ENCODE data around the gene BHMT.
"Not testable (repeated sequence)": the region's sequence is repeated elsewhere in the genome, so short reads cannot be mapped to it uniquely, and the experiment has no call there.

Gene BHMT

DNA sequence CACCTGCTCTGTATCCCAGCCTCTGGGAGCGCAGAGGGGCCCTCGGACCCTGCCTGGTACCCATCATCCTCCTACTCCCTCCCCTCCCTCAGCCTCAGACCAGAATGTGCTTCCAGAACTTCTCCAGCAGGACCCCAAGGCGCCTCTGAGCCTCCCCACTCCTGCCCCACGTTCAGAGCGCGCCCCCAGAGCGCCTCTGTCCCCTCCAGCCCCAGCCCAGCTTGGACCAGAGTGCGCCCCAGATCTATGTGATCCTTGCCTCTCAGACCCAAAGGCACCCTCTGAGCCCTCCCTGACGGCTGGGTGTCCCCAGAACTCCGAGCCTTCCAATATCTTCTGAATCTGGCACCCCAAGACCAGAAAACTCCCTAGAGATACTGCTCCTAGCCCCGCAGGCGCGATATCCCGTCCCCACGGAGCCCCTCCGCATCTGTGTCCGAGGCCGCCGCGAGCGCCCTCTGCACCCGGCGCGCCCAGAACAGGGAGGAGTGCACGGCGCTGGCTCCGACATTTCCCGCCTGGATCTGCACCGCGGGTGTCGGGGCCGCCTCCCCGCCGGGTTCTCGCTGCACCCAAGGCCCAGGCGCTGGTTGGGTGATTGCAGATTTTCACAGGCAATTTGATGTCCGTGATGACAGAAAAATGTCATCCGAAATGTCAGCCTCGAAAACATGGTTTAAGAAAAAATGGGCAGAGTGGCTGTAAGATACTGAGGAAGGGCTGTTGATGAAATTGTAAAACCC lies 522 bp downstream of the BHMT start:
- no peak for DNase-seq

DNA sequence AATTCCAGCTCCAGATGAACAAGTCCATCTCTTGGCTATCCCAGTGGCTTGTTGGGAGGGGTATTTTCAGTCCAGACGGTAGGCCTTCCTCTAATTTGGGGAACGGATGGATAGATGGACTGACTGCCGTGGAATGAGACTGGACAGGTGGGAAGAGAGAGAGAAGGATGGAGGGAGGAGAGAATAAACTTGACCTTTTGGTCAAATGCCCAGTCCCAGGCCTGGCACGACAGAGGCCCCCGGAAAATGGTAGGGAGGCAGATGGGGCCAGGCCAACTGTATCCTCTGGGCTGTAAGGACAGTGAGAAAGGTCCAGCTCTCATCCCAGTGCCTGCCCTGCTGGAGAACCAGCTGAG lies 1.1 kb downstream of the BHMT start:
- no peak for DNase-seq

GRCh38 chr5:79119486-79119885 lies 7.9 kb downstream of the BHMT start:
- DNase-seq: no peak

GRCh38 chr5:79120221-79120620 lies 8.6 kb downstream of the BHMT start:
- DNase-seq: no peak

DNA sequence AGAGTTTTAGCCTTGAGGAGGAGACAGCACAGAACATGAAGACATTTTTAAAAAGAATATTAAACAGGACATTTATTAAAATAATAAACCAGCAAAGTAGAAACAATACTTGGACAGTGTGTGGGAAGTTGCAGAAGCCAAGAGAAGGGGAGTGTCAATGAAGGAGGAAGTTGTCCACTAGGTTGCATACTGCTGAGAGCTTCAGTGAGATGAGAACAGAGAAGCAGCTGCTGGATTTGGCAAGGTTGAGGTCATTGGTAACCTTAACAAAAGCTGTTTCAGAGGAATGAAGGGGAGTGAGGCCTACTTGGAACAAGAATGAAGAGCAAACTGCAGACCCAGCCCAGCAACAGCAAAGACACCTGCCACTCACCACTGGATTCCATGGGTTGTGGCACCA lies 11.4 kb downstream of the BHMT start:
- no peak for DNase-seq

DNA sequence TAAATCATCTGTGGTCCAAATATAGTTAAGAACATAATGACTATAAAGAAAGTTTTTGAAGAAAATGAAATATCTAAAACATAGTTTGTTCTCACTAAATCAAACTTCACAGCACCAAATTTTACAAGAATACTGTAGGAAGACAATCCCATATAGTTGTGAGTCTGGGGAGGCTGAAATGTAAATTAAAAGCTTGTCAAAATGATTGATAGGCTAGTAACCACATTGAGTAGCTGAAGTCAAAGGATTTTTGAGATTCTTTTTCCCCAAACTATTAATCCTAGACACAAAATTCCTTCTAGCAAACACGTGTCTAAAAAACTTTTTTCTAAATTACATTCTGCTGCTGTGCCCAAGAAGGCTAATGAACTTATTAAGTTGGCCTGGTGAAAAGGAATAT lies 13.0 kb downstream of the BHMT start:
- no peak for DNase-seq

DNA sequence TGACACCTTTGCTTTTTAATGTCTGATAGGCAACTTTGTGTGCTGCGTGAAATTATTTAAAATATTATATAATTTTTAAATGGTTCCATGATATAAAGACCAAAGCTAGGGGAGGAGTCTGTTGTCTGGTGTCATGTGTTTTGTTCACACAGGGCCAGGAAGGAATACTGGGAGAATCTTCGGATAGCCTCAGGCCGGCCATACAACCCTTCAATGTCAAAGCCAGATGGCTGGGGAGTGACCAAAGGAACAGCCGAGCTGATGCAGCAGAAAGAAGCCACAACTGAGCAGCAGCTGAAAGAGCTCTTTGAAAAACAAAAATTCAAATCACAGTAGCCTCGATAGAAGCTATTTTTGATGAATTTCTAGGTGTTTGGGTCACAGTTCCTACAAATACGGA lies 19.2 kb downstream of the BHMT start:
- DNase-seq: no peak

DNA sequence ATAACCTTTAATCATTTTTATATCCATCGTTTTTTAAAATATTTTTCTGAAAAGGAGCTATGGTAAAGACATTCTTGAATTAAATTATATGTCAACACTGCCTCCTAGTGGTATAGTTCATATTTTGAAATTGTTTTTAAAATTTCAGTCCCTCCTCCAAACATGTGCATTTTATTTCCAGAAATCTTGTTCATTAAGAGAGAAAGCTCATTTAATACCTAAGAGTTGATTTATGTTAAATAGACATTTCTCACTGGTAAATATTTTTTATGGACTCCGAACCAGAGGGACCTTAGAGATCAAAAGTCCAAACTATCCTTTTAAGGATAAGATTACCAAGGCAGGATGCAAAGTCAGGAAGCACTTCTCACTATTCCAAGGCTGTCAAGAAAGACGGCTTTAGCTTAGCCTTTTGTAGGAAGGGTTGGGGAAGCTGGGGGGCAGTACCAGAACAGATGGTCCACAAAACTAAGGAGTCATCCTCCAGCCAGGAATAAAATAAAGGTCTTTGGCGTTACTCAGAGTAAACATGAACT lies 21.6 kb downstream of the BHMT start:
- DNase-seq: peak; percentile 7 to 56

DNA sequence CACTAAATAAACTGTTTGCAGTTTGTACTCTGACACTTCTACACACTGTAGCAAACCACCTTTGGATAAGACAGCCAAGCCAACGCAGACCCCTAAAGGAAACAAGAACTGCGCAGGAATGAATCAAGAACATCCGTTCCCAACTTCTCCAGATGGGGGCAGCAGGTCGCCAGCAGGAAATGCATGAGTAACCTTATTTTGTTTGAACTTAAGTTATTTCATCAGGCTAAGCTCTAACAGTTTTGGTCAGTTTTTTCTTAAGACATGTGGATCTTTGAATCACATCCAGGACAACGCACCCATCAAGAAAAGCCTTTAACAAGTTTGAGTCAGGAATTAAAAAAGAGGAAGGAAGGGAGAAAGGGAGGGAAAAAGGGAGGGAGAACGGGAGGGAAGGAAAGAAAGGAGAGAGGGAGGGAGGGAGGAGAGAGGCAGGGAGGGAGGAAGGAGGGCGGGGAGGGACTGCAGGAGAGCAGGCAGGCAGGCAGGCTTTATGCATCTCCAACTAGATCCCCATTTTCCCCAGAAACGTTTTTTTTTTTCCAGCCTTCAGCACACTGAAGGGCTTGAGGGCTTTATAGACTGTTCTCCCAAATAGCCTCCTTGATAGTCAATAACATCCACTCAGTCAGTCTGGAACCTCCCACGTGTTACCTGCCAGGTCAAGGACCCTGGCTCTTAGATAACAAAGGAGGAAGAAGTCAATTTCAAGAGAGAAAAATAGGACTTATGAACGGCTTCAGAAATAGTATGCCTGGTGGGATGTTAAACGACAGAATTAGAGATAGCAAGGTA lies 22.2 kb downstream of the BHMT start:
- peak; percentile 27 to 70 for DNase-seq

- DNase-seq: no peak
Observed at GRCh38 chr5:79135790-79136553, 24.4 kb downstream of the BHMT start.

- DNase-seq: no peak
Observed at GRCh38 chr5:79136618-79137017, 25.0 kb downstream of the BHMT start.

GRCh38 chr5:79140553-79140952 lies 28.9 kb downstream of the BHMT start:
- no peak for DNase-seq

DNA sequence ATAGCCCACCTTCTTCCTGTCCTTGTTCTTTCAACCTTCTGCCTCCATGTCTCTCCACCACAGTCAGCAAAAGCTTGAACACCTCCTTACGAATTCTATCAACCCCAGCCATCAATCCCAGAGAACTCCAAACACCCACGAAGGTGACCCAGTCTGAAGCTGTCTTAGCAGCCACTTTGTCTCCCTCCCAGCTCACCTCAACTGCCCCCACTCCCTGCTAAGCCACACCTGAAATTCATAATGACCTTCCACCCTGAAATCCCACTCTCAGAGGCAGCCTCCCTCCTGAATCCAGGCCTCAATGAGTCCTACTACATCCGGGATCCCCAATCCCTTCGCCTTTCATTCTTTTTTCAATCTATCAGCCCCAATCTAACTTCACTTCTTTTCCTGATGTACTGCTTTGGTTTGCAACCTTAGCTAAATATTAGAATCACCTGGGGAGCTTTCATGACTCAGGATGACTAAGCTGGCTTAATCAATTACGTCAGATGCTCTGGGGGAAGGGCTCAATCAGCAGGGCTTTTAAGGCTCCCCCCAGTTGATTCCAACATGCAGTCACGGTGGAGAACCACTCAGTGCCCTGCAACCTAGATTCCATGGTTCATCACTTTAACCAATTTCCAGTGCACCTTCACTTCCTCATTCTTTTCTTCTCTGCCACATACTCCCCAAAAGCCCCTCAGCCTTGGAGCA lies 32.2 kb downstream of the BHMT start:
- no peak for DNase-seq

DNA sequence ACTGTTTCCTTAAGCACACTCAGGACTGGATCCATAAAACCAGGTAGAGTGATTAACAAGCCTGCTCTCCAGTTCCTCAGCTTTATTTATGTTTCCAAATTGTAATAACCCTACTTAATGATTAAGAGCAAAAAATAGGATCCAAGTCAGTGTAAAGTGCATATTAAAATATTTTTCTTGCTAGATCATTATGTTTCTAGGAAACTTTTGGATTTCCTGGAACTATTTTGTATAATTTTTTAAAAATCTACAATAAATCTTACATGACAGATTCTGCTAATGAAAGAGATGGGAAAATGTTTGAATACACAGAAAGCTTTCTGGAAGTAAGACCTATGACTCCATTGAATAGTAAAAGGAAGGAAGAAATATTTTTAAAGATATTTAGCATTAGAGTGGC lies 35.5 kb downstream of the BHMT start:
- DNase-seq: no peak

DNA sequence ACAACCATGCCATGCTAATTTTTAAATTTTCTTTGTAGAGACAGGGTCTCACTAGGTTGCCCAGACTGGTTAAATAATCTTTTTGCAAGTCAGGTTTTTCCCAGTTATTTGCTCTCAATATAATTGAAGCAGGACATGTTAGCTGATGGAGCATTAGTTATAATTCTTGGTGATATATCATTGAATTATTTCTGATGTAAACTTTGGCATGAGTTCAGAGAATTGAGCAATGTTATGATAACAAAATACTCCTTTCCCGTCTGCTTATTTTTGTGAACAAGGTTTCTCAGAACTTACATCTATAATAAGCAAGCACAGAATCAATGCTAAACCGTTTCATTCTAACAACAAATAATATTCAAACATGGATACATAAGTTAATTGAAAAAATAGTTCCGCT lies 37.8 kb downstream of the BHMT start:
- DNase-seq: no peak

DNA sequence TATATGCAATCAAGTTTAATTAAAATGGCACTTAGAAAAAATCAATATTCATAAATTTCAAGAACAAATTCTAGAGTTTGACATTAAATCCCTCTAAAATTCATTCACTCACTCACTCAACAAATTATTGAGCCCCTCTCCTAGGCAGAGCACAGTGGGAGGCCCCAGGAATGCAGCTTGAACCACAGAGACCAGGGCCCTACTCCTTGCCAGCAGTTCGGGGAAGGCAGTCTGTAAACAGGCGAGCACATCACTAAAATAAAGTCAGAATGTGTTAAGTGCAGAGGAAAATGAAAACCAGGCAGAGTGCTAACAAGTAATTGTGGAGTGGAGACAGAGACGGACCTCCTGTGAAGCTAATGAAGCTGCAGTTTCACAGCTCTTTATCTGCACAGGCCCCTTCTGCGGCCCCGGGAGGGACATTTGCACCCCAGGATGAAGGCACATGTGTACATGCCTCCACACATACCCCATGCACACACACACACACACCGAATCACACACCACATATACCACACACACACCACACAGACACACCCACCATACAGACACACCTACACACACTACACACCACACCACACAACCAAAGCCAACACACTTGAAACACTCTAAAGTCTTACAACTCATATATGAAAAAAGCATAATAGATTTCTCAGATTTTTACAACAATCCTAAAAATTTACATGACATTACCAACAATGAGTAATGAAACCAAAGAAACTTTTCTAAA lies 40.5 kb downstream of the BHMT start:
- no peak for DNase-seq

DNA sequence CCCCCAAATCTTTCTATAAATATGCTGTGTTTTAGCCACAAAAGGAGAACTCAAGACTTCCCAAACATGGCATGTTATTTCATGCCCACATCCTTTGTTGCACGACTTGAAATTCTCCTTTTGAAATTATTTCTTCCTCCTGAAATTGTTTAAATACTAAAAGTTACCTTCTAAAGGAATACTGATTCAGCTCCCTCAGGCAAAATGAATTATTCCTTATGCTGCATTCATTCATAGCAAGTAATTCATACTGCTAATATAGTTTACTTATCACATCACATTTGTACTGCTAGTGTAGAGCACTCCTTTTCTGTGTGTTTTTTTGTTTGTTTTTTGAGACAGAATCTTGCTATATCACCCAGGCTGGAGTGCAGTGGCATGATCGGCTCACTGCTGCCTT lies 45.7 kb downstream of the BHMT start:
- no peak for DNase-seq

DNA sequence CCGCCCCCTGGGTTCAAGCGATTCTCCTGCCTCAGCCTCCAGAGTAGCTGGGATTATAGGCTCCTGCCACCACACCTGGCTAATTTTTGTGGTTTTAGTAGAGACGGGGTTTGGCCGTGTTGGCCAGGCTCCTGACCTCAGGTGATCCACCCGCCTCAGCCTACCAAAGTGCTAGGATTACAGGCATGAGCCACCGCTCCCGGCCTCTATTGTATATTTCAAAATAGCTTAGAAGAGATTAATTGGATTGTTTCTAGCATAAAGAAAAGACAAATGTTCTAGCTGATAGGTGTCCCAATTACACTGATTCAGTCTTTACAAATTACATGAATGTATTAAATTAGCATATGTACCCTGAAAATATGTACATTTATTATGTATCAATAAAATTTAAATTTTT lies 50.0 kb downstream of the BHMT start:
- not testable (repeated sequence) for DNase-seq

DNA sequence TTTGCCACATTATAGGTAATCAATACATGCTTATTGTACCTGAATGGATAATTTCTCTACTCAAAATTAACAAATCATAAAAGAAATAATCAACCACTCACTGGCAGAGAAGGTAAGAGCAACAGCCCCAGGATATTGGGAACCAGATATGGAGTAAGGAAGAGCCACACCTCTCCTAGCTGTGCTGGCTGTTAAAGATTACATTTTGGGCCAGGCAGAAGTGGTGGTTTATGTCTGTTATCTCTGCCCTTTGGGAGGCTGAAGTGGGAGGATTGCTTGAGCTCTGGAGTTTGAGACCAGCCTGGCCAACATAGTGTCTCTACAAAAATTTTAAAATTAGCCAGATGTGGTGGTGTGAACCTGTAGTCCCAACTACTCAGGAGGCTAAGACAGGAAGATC lies 56.4 kb downstream of the BHMT start:
- DNase-seq: no peak

DNA sequence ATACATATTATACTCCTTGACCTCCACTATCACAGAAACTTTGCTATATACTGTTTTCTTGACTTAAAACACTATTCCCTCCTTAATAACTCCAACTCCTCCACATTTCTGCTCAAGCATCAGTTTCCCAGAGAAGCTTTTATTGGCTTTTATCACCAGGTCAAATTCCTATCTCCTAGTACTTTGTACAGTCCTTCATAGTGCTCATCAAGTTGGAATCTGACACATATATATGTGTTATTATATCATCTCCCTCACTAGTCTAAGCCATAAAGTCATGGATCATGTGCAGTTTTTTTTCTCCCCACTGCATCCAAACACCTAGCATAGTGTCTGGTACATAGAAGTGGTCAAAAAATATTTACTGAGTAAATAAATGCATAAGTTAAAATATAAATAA lies 59.1 kb downstream of the BHMT start:
- no peak for DNase-seq

- DNase-seq: no peak
Observed at GRCh38 chr5:79171635-79172245, 60.1 kb downstream of the BHMT start.

- no peak for DNase-seq
Observed at GRCh38 chr5:79172269-79172668, 60.7 kb downstream of the BHMT start.

Data from NCI-H526 (cell line).